IPS-15b (cell line): Measurements from ENCODE around the gene LIX1.

ENCODE experiments used
- H3K27me3 ChIP-seq: one replicate; pipeline ENCODE4 v1.6.1; 2013; ENCODE audit warnings: low read length; ENCODE audit not compliant: control insufficient read depth, insufficient read depth
- H3K36me3 ChIP-seq: one replicate; pipeline ENCODE4 v1.6.1; 2013; ENCODE audit warnings: low read length; ENCODE audit not compliant: control insufficient read depth, insufficient read depth
- H3K4me1 ChIP-seq: one replicate; pipeline ENCODE4 v1.6.1; 2013; ENCODE audit warnings: mild to moderate bottlenecking, low read length; ENCODE audit not compliant: control insufficient read depth, insufficient read depth
- H3K4me3 ChIP-seq: one replicate; pipeline ENCODE4 v1.5.1; 2013; ENCODE audit warnings: low read depth, low read length
- H3K9ac ChIP-seq: one replicate; pipeline ENCODE4 v1.6.1; 2013; ENCODE audit warnings: low read depth, mild to moderate bottlenecking, low read length
- H3K9me3 ChIP-seq: one replicate; pipeline ENCODE4 v1.6.1; 2013; ENCODE audit warnings: mild to moderate bottlenecking, low read length; ENCODE audit not compliant: control insufficient read depth, insufficient read depth

Gene LIX1

GRCh38 chr5:97100476-97100875, 41.9 kb downstream of the LIX1 start:
- Histone ChIP-seq H3K36me3 (no peaks in the 10 kb centered on the region), H3K9me3 (no peaks in the 10 kb centered on the region), H3K27me3 (no peaks in the 10 kb centered on the region), H3K4me1 (peaks cover 16% of the 10 kb centered on the region), H3K4me3 (no peak overlapping the region), H3K9ac (no peak overlapping the region)

GRCh38 chr5:97098922-97099321, 43.5 kb downstream of the LIX1 start:
- no peak overlapping the region for H3K4me3 ChIP-seq
- no peaks in the 10 kb centered on the region for H3K9me3 ChIP-seq
- H3K4me1 ChIP-seq, result peaks cover 16% of the 10 kb centered on the region
- H3K9ac ChIP-seq, result no peak overlapping the region
- H3K27me3 ChIP-seq, result no peaks in the 10 kb centered on the region
- no peaks in the 10 kb centered on the region for H3K36me3 ChIP-seq

GRCh38 chr5:97097326-97098230, 44.8 kb downstream of the LIX1 start:
- no peaks in the 10 kb centered on the region for H3K27me3 ChIP-seq
- H3K9me3 ChIP-seq, result no peaks in the 10 kb centered on the region
- H3K4me1 ChIP-seq, result peaks cover 13% of the 10 kb centered on the region
- H3K36me3 ChIP-seq, result no peaks in the 10 kb centered on the region
- no peak overlapping the region for H3K9ac ChIP-seq
- no peak overlapping the region for H3K4me3 ChIP-seq

GRCh38 chr5:97096846-97097245, 45.6 kb downstream of the LIX1 start:
- Histone ChIP-seq H3K4me1 (peaks cover 10% of the 10 kb centered on the region), H3K9ac (no peak overlapping the region), H3K27me3 (no peaks in the 10 kb centered on the region), H3K9me3 (no peaks in the 10 kb centered on the region), H3K36me3 (no peaks in the 10 kb centered on the region), H3K4me3 (no peak overlapping the region)

GRCh38 chr5:97096191-97096590, 46.2 kb downstream of the LIX1 start:
- H3K9ac ChIP-seq, result no peak overlapping the region
- H3K4me3 ChIP-seq, result no peak overlapping the region

GRCh38 chr5:97095318-97095732, 47.1 kb downstream of the LIX1 start:
- no peaks in the 10 kb centered on the region for H3K27me3 ChIP-seq
- peaks cover 4% of the 10 kb centered on the region for H3K4me1 ChIP-seq
- no peak overlapping the region for H3K9ac ChIP-seq
- no peak overlapping the region for H3K4me3 ChIP-seq
- H3K9me3 ChIP-seq, result no peaks in the 10 kb centered on the region
- no peaks in the 10 kb centered on the region for H3K36me3 ChIP-seq

More at GRCh38 chr5:97096191-97096590, 46.2 kb downstream of the LIX1 start:
- no peaks in the 10 kb centered on the region for H3K36me3 ChIP-seq
- H3K9me3 ChIP-seq, result no peaks in the 10 kb centered on the region
- no peaks in the 10 kb centered on the region for H3K27me3 ChIP-seq
- peaks cover 5% of the 10 kb centered on the region for H3K4me1 ChIP-seq

- no peak overlapping the region for H3K4me3 ChIP-seq
- H3K4me1 ChIP-seq, result peaks cover 4% of the 10 kb centered on the region
- no peaks in the 10 kb centered on the region for H3K36me3 ChIP-seq
- no peaks in the 10 kb centered on the region for H3K9me3 ChIP-seq
- no peak overlapping the region for H3K9ac ChIP-seq
- H3K27me3 ChIP-seq, result no peaks in the 10 kb centered on the region
These were observed 47.7 kb downstream of the LIX1 start for GRCh38 chr5:97094579-97095317.

- no peaks in the 10 kb centered on the region for H3K27me3 ChIP-seq
- no peak overlapping the region for H3K9ac ChIP-seq
- H3K36me3 ChIP-seq, result no peaks in the 10 kb centered on the region
- no peak overlapping the region for H3K4me3 ChIP-seq
- H3K9me3 ChIP-seq, result no peaks in the 10 kb centered on the region
- H3K4me1 ChIP-seq, result peaks cover 4% of the 10 kb centered on the region
These were observed 49.2 kb downstream of the LIX1 start for GRCh38 chr5:97093193-97093592.

GRCh38 chr5:97090944-97091343, 51.5 kb downstream of the LIX1 start:
- no peaks in the 10 kb centered on the region for H3K36me3 ChIP-seq
- no peak overlapping the region for H3K9ac ChIP-seq
- no peak overlapping the region for H3K4me3 ChIP-seq
- no peaks in the 10 kb centered on the region for H3K27me3 ChIP-seq
- no peaks in the 10 kb centered on the region for H3K9me3 ChIP-seq
- no peaks in the 10 kb centered on the region for H3K4me1 ChIP-seq

- Histone ChIP-seq H3K9me3 (peaks cover 3% of the 10 kb centered on the region), H3K4me1 (no peaks in the 10 kb centered on the region), H3K27me3 (no peaks in the 10 kb centered on the region), H3K9ac (no peak overlapping the region), H3K4me3 (no peak overlapping the region), H3K36me3 (peaks cover 3% of the 10 kb centered on the region)
These were observed 53.1 kb downstream of the LIX1 start for GRCh38 chr5:97089149-97089801.

- no peaks in the 10 kb centered on the region for H3K4me1 ChIP-seq
- H3K9ac ChIP-seq, result no peak overlapping the region
- H3K4me3 ChIP-seq, result no peak overlapping the region
- H3K27me3 ChIP-seq, result no peaks in the 10 kb centered on the region
- peaks cover 3% of the 10 kb centered on the region for H3K36me3 ChIP-seq
- peaks cover 3% of the 10 kb centered on the region for H3K9me3 ChIP-seq
These were observed 53.6 kb downstream of the LIX1 start for GRCh38 chr5:97088774-97089148.
